Femur (tissue), 1 donor: ENCODE measurements around the gene AAK1.
A peak's percentile ranks its signal among the peaks of the same experiment; 100 is the strongest.
"Not testable (repeated sequence)": the region's sequence is repeated elsewhere in the genome, so short reads cannot be mapped to it uniquely, and the experiment has no call there.

Experiments used
- DNase-seq: peaks from one replicate; pipeline ENCODE4 v3.0.0-alpha.2; 2017

The AAK1 gene

DNA sequence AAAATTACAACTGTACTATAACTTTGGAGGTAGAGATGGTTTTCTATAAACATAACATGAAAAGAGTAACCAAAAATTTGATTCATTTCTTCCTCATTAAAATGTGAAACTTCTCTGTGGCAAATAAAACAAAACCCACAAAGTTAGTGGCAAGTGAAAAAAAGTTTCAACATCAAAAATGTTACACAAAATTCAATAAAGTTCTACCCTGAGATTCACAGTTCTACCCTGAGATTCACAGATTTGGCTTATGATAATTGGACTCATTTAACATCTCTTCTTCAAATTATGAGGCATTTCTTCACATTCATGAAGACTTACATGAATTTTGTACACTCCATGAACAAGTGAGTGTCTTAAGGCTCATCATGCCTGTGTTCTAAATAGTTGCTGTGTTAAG is 51.0 kb downstream of the AAK1 start:
- DNase-seq, result no peak

DNA sequence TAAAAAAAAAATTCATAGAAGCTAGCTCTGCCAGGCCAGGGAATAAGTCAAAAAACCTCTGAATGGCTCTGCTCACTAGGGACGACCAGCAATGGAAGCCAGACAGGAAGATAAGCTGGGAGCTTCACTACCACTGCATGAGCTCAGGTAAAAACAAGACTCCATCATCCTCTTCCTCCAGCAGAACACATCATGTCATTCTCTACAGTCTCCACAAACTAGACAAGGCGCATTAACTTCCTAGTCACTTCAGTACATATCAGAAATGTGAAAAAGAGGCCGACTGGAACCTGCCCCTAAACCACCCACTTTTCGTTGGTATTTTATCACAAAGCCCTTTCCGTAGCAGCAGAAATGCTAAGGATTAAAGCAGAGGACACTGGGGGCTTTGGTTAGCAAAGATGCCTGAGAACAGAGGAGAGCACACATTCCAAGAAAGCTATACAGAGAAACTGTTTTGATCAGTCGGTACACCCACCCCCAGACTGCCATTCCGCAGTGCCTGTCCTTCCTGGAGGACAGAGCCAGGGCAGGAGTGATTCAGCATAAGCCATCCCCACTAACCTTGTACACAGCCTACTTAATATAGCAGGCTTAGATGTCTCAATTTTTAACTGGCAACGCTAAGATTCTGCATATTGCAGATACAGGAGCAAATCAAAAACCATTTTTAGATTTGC is 53.4 kb downstream of the AAK1 start:
- DNase-seq, result no peak

DNA sequence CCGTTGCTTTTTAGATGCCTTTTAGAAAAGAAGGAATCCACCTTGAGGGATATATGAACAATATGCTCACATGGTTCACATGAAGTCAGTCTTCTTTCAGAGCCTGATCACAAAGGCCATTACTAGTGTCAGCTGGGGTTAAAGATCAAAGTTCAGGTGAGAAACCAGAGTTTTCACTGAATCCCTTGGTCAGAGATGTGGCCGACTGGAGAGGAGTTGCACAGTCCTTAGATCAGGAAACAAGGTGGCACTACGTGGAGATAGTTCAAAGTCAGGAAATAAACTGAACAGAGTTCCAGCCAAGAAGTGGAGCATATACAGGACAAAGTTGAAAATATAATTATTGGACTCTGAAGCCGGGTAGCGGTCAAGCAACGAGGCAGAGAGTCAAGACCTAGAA is 54.6 kb downstream of the AAK1 start:
- no peak for DNase-seq

DNA sequence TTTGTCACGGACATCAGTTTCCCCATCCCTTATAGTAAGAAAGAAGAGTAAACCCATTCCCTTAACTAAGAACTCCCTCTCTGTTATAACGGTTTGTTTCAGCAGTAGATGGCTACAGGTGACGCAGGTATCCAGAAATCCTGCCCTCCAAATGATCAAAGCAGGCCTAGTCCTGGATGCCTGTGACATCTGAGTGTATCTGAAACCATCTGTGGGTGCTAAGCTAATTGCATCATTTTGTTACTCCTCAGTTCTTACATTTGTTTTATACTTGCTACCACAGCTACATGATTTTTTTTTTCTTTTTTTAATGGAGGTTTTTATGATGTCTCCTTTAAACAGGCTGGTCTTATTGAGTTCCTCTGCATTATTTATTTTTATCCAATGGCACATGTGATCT is 55.1 kb downstream of the AAK1 start:
- no peak for DNase-seq

DNA sequence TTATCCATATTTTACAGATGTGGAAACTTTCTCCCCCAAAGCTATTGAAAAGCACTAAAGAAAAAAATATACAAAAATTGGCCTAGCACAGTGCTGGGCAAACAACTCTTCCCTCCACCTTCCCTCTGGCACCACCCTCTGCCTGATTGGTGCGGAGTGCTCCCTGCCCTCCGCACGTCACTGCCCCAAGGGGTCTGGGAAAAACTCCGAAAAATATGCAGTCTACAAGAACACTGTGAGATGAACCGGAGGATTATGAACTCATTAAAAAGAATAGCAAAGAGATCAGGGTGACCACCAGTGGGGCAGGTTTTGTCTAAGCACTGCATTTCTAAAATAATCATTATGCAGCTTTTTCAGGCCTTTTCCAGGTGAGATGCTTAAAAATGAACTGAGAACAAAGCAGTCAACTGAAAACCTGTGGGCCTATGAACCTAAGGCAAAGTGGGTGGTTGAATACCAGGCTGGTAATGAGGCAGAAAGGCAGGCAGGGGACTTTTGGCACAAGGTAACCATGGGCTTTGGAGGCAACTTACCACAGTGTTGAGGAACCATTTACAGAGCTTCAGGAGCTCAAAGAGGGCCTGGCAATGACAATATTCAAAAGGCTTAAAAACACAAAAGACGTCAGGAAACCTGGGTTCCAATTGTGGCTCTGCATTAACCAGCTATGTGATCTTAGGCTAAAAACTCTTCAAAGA is 57.5 kb downstream of the AAK1 start:
- DNase-seq, result no peak

DNA sequence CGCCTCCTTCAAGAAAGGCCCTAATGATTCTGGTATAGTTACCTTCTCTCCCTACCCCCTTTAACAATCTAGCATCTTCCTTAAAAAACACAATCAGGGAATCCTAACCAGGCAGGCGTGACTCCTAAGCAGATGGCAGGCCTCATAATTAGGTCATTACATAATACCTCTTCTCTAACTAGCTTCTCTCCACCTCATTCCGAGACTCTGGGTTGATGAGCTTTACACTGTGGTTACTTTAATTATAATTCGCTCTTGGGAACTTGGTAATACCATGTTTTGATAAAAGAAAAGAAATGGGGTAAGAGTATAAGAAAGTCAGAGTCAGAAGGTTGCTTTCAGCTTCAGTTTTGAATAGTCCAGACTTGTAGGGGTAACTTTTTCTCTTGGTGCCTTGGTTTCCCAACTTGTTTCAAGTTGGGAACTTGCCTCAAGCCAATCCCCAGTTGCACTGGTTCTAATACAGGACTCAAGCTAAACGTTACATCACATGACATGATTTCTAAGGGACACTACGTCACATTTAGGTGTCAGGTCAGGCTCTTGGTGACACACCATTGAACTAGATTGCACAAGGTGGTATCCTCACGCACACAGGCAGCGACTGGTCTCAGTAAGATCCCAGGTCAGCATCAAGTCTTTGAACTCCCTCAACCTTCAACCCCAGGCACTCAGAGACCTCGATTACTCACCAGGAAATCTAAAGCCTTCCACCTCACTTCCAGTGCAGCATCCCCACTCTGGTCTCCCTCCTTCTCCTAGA is 59.2 kb downstream of the AAK1 start:
- DNase-seq, result no peak

DNA sequence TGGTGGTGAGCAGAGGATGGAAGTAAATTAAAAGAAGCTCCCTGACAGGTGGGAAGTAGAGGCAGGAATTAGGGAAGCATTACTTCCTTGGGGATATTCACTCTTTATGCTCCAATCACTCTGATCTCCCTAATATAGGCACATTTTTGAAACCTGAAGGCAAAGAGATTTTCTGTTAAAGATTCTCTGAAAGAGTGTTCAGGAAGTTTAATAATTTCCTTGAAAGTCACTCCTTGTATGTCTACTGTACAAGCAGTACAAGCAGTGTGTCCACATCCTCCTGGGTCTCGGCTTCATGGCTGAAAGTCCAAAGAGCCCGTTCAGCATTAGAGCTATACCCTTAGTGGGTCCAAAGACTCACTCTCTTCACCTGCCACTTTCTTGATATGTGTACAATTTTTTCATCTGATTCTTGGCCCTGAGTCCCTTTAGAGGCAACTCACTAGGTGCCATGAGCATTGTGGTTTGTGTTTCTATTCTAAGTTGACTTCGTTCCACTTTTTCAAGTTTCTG is 60.2 kb downstream of the AAK1 start:
- DNase-seq, result no peak

DNA sequence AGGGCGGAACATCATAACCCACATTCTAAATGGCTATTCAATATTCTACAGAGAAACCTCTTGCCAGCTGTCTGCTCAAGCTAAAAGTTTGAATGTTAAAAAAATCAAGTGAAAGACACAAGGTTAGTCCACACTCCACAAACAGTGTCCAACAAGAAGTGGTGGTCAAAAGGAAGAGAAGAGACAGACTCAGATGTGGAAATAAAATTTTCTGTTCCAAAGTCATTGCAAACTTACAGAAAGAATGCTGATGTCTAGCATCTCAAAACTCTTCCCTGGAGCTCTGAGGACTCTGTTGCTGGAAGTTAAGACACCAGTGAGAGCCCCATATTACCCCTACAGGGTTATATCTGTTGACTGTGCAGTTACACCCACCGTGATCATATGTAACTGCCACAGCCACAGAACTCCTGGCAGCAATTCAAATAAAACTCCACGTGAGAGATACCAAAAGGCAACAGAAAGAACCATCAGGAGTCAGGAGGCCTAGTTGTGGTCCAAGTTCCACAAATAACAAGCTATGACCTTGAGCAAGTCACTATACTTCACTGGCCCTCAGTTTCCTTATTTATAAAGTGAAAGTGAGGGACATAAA is 60.9 kb downstream of the AAK1 start:
- no peak for DNase-seq

DNA sequence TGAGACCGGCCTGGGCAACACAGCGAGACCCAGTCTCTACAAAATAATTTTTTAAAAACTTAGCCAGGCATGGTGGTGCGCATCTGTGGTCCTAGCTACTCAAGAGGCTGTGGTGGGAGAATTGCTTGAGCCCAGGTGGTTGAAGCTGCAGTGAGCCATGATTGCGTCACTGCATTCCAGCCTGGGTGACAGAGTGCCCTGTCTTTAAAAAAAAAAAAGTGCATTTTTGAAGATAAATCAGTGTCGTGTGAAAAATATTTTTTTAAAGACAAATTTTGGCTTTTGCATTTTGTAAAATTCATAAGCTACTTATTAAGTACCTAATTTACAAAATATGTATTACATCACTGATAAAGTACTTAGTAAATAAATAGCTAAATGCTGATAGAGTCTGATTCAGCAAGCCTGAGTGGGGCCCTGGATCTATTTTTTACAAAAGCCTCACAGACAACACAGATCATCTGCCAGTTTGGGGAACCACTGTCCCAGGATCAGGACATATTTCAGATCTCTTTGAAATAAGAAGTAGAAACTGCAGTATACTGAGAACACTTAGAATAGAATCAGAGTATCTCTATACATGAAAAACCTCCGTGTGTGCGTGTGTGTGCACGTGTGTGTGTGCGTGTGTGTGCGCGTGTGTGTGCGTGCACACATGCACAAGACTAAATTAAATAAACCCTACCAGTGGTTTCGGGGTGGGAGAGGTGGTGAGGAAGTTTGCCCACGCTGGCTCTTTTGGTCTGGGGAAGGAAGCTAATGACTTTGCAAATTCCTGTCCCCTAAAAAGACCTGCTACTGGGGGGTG is 61.6 kb downstream of the AAK1 start:
- peak; percentile 26 for DNase-seq

DNA sequence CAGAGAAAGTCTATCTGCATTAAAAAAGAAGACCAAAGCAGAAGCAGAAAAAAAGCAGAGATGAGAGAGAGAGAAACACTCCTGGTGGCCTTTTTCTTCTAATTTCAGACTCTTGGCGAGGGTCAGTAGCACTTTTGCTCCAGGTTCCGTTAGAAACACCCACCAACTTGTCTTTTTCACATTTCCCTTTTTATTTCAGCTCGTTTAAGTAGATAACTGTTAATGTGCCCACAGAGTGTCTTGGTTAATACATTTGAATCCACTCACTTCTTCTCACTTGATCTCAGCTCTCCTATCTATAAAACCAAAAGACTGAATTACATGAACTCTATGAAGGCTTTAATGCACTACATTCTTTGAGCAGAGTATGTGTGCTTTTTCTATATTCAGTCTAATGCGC is 63.1 kb downstream of the AAK1 start:
- DNase-seq, result no peak

DNA sequence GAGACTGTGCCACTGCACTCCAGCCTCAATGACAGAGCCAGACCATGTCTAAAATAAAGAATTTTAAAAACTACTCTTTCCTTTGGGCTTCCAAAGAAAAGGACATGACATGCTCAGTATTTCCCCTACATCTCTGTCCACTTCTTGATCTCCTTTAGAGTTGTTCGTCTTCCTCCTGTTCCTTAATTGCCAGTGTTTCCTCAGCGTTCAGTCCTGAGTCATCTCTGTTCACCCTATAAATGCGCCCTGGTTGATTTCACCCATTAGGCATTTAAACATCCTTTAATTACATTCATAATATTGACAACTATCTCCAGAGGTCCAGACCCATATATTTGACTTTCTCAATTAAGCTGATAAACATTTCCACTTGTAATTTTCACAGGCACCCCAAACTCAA is 64.0 kb downstream of the AAK1 start:
- DNase-seq, result no peak

DNA sequence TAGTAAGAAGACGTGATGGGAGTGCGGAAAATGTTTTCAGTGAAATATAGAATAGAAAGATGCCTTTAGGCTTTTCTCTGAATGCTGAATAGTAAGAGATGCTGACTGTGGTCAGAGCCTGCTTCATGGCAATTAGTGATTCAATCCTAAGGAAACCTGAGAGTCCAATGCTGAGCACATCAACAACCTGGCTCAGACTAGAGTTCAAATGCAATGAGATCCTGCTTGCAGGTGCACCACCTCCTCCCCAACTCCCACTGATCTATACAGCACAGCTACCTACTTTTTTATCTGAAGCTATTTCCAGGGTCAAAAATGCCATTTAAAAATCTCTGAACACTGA is 65.4 kb downstream of the AAK1 start:
- no peak for DNase-seq

DNA sequence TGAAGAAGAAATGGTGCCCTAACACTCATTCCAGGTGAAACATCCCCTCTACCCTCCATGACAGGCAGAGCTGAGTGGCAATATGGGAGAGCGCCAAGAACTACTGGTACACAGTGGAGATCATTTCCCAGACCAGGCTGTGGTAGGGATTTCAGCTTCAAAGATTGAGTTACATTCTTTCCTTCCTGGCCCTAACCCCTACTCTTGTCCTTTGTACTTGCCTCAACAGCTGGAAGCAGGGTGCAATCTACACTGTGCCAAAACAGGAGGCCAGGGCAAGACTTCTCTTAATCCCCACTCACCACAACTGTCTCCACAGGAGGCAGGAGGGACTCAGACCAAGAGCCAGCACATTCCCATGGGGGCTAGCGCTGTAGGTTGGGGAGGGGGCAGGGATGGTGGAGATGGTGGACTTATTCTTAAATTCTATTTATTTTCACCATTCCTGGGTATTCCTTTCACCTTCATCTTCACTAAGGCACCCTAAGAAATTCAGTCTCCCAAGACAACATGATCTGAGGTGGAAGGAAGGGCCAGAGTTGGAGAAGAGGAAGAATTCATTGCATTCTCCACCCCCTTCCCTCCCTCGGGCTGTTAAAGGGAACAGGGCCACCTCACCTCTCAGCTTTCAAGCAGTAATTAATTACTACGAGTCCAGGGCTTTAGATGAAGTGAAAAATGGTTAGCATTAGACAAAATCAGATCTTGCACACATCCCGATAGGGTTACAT is 65.9 kb downstream of the AAK1 start:
- peak; percentile 26 for DNase-seq

DNA sequence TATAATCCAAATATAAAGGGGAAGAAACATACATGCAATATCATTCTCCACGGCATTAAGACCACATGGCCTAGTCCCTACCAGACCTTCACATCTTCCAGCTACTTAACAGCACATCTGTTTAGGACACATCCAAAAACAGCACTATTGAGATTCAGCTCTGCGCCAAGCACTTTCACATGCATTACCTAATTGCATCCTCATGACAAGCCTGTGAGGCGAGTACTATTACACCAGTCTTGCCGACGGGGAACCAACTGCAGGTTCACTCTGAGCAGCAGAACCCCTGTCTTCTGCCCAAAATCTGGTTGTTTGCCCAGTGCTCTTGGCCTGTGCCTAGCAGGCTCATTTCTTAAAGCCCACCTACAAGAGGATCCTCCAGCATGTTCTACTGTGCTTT is 66.7 kb downstream of the AAK1 start:
- peak; percentile 48 for DNase-seq

DNA sequence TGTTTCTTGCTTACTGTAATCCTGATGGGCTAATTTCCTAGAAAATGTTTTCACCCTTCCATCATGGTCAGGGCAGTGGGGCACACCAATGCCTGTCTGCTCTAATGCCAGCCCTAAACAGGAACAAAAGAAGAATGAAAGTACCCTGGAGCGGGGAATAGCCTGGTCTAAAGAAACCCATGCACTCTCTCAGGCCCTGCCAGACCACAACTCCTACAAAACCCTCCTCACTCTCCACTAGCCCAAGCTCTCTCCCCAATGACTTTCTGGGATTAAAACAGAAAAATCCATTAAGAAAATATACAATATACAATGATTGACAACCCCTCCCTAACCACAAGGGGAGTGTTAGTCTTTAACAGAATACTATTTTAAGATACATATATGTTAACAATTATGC is 67.6 kb downstream of the AAK1 start:
- no peak for DNase-seq

DNA sequence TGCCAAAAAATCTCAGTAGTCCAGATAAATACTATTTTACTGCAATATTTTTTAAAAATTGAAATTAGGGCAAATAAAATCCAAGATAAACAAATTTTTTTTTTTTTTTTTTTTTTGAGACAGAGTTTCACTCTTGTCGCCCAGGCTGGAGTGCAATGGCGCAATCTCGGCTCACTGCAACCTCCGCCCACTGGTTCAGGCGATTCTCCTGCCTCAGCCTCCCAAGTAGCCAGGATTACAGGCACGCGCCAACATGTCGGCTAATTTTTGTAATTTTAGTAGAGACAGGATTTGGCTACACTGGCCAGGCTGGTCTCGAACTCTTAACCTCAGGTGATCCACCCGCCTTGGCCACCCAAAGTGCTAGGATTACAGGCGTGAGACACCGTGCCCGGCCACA is 68.2 kb downstream of the AAK1 start:
- not testable (repeated sequence) for DNase-seq

DNA sequence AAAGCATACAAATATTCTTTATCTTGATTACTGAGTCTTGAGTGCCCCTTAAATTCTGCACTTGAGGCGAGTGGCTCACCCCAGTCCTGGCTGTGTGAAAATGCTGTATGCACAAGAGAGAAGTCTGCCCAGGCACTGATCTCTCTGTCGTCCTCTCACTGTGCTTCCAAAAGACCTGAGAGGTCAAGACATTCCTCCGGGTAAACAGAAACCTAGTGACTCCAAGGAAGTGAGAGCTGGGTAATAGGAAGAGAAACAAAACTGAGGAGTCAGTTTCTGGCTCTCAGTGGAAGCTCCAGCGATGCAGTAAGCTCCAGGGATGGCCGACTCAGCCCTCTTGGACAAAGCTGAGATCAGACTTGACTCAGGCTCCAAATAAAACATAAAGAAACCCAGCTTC is 70.9 kb downstream of the AAK1 start:
- DNase-seq, result peak; percentile 33

DNA sequence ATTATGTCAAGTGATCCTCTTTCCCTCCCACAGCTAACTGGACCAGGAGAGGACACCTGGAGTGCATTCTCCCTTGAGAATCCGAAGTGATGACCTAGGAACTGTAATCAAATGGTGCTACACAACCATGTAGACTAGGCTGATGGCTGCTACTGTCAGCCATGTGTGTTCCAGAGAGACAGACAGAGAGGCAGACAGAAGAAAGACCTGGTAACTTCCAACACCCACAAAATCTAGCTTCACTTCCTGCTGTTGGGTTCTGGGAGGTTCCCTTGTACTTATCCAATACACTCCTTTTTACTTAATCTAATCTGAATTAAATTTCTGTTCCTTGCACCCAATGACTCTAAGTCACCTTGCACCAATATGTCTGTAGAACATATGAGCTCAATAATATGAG is 72.3 kb downstream of the AAK1 start:
- DNase-seq, result no peak

DNA sequence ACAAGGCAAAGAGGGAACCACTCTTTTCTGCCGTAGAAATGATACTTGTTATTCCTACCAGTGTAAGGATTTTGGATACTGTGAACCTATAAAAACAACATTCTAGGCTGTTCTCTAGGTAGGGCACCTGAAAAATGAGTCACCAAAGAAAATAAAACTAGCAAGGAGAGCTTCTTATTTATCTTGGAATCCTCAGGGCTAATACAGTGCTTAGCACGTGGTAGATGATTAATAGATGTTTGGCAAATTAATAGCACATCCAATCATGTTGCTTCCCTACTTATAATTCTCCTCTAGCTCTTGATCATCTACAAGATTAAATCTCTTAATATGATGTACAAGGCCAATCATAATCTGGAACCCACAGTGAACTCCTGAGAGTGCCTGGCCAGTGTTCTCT is 73.1 kb downstream of the AAK1 start:
- no peak for DNase-seq

DNA sequence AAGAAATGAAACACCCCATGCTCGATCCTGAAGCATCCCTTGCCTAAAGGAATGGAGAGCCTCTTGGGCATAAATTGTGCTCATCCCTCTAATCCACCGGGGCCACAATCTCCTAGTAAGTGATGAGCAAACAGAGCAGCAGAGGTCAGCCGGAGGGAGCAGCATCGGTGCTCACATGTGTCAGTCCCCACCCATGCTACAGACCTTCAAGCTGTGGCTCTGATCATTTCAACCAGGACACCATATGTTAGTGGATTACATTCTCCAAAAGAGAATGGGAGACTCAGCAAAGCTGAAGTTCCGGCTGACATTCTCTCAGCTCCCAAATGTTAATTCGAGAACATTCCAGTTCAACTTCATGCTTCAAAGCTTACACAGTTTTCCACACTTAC is 75.6 kb downstream of the AAK1 start:
- DNase-seq, result no peak

DNA sequence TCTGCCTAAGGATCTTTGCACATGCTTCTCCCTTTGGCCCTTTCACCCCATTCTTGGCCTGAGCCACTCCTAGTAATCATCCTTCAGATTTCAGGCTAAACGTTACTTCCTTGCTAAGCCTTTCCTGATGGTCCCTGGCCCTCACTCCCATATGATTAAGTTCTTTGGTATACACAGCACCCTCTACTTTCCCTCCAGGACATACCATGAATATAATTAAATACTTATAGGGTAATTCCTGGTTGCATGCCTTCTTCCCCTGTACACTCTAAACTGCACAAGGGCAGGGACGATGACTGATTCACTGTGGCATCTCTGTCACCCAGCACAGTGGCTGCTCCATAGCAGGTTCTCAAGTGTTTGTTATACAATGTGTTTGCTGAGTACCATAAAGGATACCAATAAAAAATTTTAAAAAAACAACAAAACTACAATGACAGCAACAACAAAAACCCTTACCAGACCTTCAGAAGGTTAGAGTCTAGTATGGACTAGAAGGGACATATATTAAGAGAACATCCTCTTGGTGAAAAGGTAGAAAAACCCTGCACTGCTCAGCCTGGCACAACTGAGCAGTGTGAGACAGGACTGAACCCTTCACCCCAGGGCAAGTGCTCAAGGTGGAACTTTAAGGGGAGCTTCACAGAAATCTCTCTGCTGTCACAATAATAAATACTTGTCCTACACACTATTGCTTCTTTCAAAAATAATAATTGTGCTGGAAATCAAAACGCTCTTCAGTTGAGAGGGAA is 76.2 kb downstream of the AAK1 start:
- no peak for DNase-seq
